GM12878 (cell line): ENCODE data around the gene OR51D1. TPM values are rescaled to one million over a fixed set of nuclear protein-coding genes. Genes with fewer than 3 reads are reported as not detected.

ENCODE experiments used
- ATAC-seq: fragments of 200-7000 bp; cut with Tn5 transposase; 3 replicates; pipeline ENCODE4 v1.9.1; 2020; ENCODE audit warnings: mild to moderate bottlenecking, moderate library complexity
- BruUV-seq: library from RNA; stranded (reverse); fragments of 400-500 nt; replicated peaks from 2 replicates; lab custom pipeline; 2021; lab: Mats Ljungman, UMichigan
- CTCF ChIA-PET: fragments of 300-600 bp; sonication (Branson Sonifier 250); formaldehyde crosslinking; extraction: SDS; loops from one replicate; lab custom pipeline; 2021; ENCODE audit warnings: inconsistent platforms; lab: Yijun Ruan, JAX
- POLR2A ChIA-PET: fragments of 350-600 bp; formaldehyde crosslinking; extraction: SDS; loops from one replicate; lab custom pipeline; 2021; ENCODE audit warnings: inconsistent platforms; lab: Charles Lee
- RAD21 ChIA-PET: fragments of 300-600 bp; sonication (Branson Sonifier 250); formaldehyde crosslinking; loops from one replicate; lab custom pipeline; 2023; ENCODE audit warnings: antibody characterized with exemption; ENCODE audit not compliant: unreplicated experiment; lab: Charles Lee
- SMC1A ChIA-PET: fragments of 300-600 bp; sonication (Branson Sonifier 250); formaldehyde crosslinking; loops from one replicate; lab custom pipeline; 2023; ENCODE audit not compliant: unreplicated experiment, uncharacterized antibody; lab: Charles Lee
- DNase-seq: peaks from one replicate; pipeline ENCODE4 v3.0.0-alpha.2; 2011; ENCODE audit warnings: low read depth, low spot score
- FAIRE-seq: peaks from 3 replicates; lab custom pipeline; 2011; peaks lifted over from hg19 to GRCh38; lab: Jason Lieb, UNC
- H2AFZ ChIP-seq: 2 replicates; pipeline ENCODE4 v1.6.0; 2011; ENCODE audit warnings: low read depth, low read length, control low read depth; ENCODE audit not compliant: control insufficient read depth
- H3K27ac ChIP-seq: 2 replicates; pipeline ENCODE4 v1.5.1; 2011; ENCODE audit warnings: control low read depth; ENCODE audit not compliant: control insufficient read depth, insufficient read depth
- H3K27me3 ChIP-seq, 2 experiments: replicated peaks in 1 of 2; 2 replicates each; pipeline versions ENCODE4 v1.6.0 to v1.6.1; 2011; ENCODE audit warnings: low read length in 1 of 2; ENCODE audit not compliant: control insufficient read depth in 2 of 2, insufficient read depth in 2 of 2
- H3K36me3 ChIP-seq, 2 experiments: 2 replicates each; pipeline ENCODE4 v1.5.1; 2011; ENCODE audit warnings: low read length in 1 of 2; ENCODE audit not compliant: control insufficient read depth in 2 of 2, insufficient read depth in 2 of 2
- H3K4me1 ChIP-seq: 2 replicates; pipeline ENCODE4 v1.6.1; 2011; ENCODE audit warnings: mild to moderate bottlenecking, low read length, moderate library complexity, mixed read lengths; ENCODE audit not compliant: control insufficient read depth, insufficient read depth
- H3K4me2 ChIP-seq: 2 replicates; pipeline ENCODE4 v1.6.0; 2011; ENCODE audit warnings: control low read depth; ENCODE audit not compliant: control insufficient read depth, insufficient read depth
- H3K4me3 ChIP-seq: fragments of 200-600 bp; sonication (generic); 2 replicates; pipeline ENCODE4 v1.5.1; 2016
- H3K79me2 ChIP-seq: 2 replicates; pipeline ENCODE4 v1.6.0; 2011; ENCODE audit warnings: low read length; ENCODE audit not compliant: control insufficient read depth, insufficient read depth
- H3K9ac ChIP-seq: 2 replicates; pipeline ENCODE4 v1.8.0; 2011; ENCODE audit warnings: low read length, control low read depth, mixed read lengths; ENCODE audit not compliant: control insufficient read depth, insufficient read depth
- H3K9me3 ChIP-seq: replicated peaks from 3 replicates; pipeline ENCODE4 v1.5.1; 2011; ENCODE audit warnings: mild to moderate bottlenecking, low read length; ENCODE audit not compliant: control insufficient read depth, insufficient read depth
- H4K20me1 ChIP-seq: 2 replicates; pipeline ENCODE4 v1.6.0; 2011; ENCODE audit not compliant: control insufficient read depth, insufficient read depth
- ATF3 ChIP-seq: IDR thresholded peaks from 2 replicates; pipeline ENCODE4 v1.6.1; 2011; ENCODE audit warnings: low read depth, mild to moderate bottlenecking, low read length, moderate library complexity, borderline replicate concordance; ENCODE audit errors: extremely low read depth
- BHLHE40 ChIP-seq, 2 experiments: fragments of 450-650 bp in 1 of 2; IDR thresholded peaks; 2 replicates each; pipeline ENCODE4 v1.6.1; 2011 to 2017; ENCODE audit warnings: low read depth in 2 of 2, borderline replicate concordance in 1 of 2, improper control_type of control experiment in 1 of 2, low read length in 1 of 2, mild to moderate bottlenecking in 1 of 2
- BRCA1 ChIP-seq: IDR thresholded peaks from 2 replicates; pipeline ENCODE4 v1.6.1; 2011; ENCODE audit warnings: low read depth, low read length, improper control_type of control experiment
- CHD4 ChIP-seq: fragments of 200-600 bp; sonication (generic); IDR thresholded peaks from 2 replicates; pipeline ENCODE4 v1.6.1; 2016; ENCODE audit warnings: mild to moderate bottlenecking
- CREM ChIP-seq: IDR thresholded peaks from 2 replicates; pipeline ENCODE4 v1.6.1; 2014; ENCODE audit warnings: antibody characterized with exemption, low read depth
- E2F8 ChIP-seq: fragments of 450-650 bp; IDR thresholded peaks from 2 replicates; pipeline ENCODE4 v1.6.1; 2018; ENCODE audit warnings: mild to moderate bottlenecking, low read depth, moderate library complexity; ENCODE audit not compliant: partially characterized antibody
- EED ChIP-seq: sonication (generic); IDR thresholded peaks from 2 replicates; pipeline ENCODE4 v1.6.1; 2016; ENCODE audit warnings: antibody characterized with exemption, low read depth
- IKZF1 ChIP-seq: fragments of 450-650 bp; conservative IDR thresholded peaks from 2 replicates; pipeline ENCODE4 v1.6.1; 2017; ENCODE audit warnings: antibody characterized with exemption, mild to moderate bottlenecking
- KDM1A ChIP-seq: fragments of 200-600 bp; sonication (generic); IDR thresholded peaks from 2 replicates; pipeline ENCODE4 v1.6.1; 2016; ENCODE audit warnings: borderline replicate concordance
- MYB ChIP-seq: fragments of 150-350 bp; IDR thresholded peaks from 2 replicates; pipeline ENCODE4 v1.6.1; 2014; ENCODE audit warnings: mild to moderate bottlenecking, low read depth, low read length, borderline replicate concordance
- NR2F1 ChIP-seq: fragments of 450-650 bp; conservative IDR thresholded peaks from 2 replicates; pipeline ENCODE4 v1.6.1; 2017; ENCODE audit warnings: mild to moderate bottlenecking
- RAD51 ChIP-seq: fragments of 450-650 bp; IDR thresholded peaks from 2 replicates; pipeline ENCODE4 v1.6.1; 2016; ENCODE audit warnings: moderate library complexity, mild to moderate bottlenecking, inconsistent platforms
- RBBP5 ChIP-seq: fragments of 200-600 bp; sonication (generic); conservative IDR thresholded peaks from 2 replicates; pipeline ENCODE4 v1.6.1; 2016
- TAF1 ChIP-seq: IDR thresholded peaks from 2 replicates; pipeline ENCODE4 v1.6.1; 2011; ENCODE audit warnings: mild to moderate bottlenecking, low read depth, low read length, borderline replicate concordance
- YBX1 ChIP-seq: fragments of 450-650 bp; IDR thresholded peaks from 2 replicates; pipeline ENCODE4 v1.6.1; 2016; ENCODE audit warnings: antibody characterized with exemption
- ZNF207 ChIP-seq: fragments of 450-650 bp; IDR thresholded peaks from 2 replicates; pipeline ENCODE4 v1.6.1; 2014; ENCODE audit warnings: antibody characterized with exemption, mild to moderate bottlenecking, borderline replicate concordance
- WGBS: methylation state at CpG from one replicate; pipeline ENCODE4 v1.1.6; 2016; ENCODE audit warnings: low lambda C conversion rate; ENCODE audit not compliant: insufficient replicate concordance, insufficient coverage; ENCODE audit errors: missing lambda C conversion rate; 5-methylcytosine and 5-hydroxymethylcytosine counted together
- in situ Hi-C: fragments of 300-500 bp; cut with MboI; formaldehyde crosslinking; loops from 9 replicates; pipeline ENCODE4 v1.14.3; 2018; ENCODE audit warnings: mixed read lengths
- intact Hi-C: fragments of 100-400 bp; cut with micrococcal nuclease; formaldehyde crosslinking; loops from one replicate; pipeline ENCODE4 v1.14.2; 2022; ENCODE audit not compliant: unreplicated experiment
- polyA plus RNA-seq, 11 experiments: library from polyadenylated mRNA; depleted of rRNA in 4 of 11; unstranded in 6 of 11; stranded (reverse) in 5 of 11; fragments of >200 nt; fragmentation: Nextera tagmentation in 4 of 11; fragmentation: Illumina TruSeq in 1 of 11; extraction: Ambion mirVana in 4 of 11; extraction: Trizol in 1 of 11; gene quantifications; 1 replicate in 1 of 11; 2 replicates in 10 of 11; pipeline versions ENCODE4 v1.2.1 to v1.2.3, GENCODE V29; 2011 to 2016; ENCODE audit warnings: inconsistent platforms in 2 of 11, missing spikeins in 2 of 11, low read depth in 1 of 11
- total RNA-seq, 4 experiments: library from RNA; depleted of rRNA in 3 of 4; stranded (reverse); fragments of >200 nt in 3 of 4; fragmentation: Illumina TruSeq in 1 of 4; extraction: Trizol in 1 of 4; gene quantifications; 2 replicates each; pipeline versions ENCODE4 v1.2.1 to v1.2.3, GENCODE V29; 2013 to 2021

Gene OR51D1
- total and polyA plus RNA-seq, 10 of the 15 experiments (the other 5 are each of a cell fraction or from before 2014, with no cell fraction given) = 0.06 TPM; not detected in 9

GRCh38 chr11:4643076-4643475 lies 5.8 kb downstream of the OR51D1 start:
- Histone ChIP-seq H3K27me3 (no peaks in the 10 kb centered on the region), H2AFZ (no peak overlapping the region)
- ATAC-seq = no peak
- no peak for TF ChIP-seq RBBP5
- no peak for TF ChIP-seq IKZF1
- TF ChIP-seq ATF3 = no peak
- TF ChIP-seq CHD4 = no peak
- no peak for TF ChIP-seq EED
- no peak for TF ChIP-seq YBX1
- TF ChIP-seq RAD51 = no peak
- no peak for TF ChIP-seq BRCA1
- TF ChIP-seq NR2F1 = no peak
- TF ChIP-seq TAF1 = no peak
- no peak for TF ChIP-seq CREM
- TF ChIP-seq BHLHE40 (IDR thresholded peaks at IDR 0.05; ENCODE audit: borderline replicate concordance in 1 of 2, low read depth in 2 of 2, low read length in 1 of 2) = no peak
- no peak for TF ChIP-seq ZNF207
- TF ChIP-seq MYB = no peak
- no peak for TF ChIP-seq KDM1A
- TF ChIP-seq E2F8 = no peak
- TF ChIP-seq, all 136 proteins: peak for 0
- intact Hi-C loops = no loop called here
- in situ Hi-C loops = no loop called here
- no peaks in the 10 kb centered on the region for H3K4me1 ChIP-seq
- H4K20me1 ChIP-seq = no peaks in the 10 kb centered on the region
- ChIA-PET RAD21 (no interaction called here), POLR2A (no interaction called here), SMC1A (no interaction called here), CTCF (no interaction called here)
- DNase-seq (no peak), FAIRE-seq (no peak)
- no peak overlapping the region for H3K9ac ChIP-seq
- H3K9me3 ChIP-seq = no peaks in the 10 kb centered on the region
- H3K79me2 ChIP-seq = no peaks in the 10 kb centered on the region
- 13% methylated on average over 5 of the region's 5 CpGs for WGBS
- no peak overlapping the region for H3K4me3 ChIP-seq
- H3K4me2 ChIP-seq = no peak overlapping the region
- H3K36me3 ChIP-seq = no peaks in the 10 kb centered on the region
- BruUV-seq = no TSS peak
- H3K27ac ChIP-seq = no peak overlapping the region
